Activated B cell treated with CpG ODN at 0.5 μM for 24 hours (primary cell): ENCODE measurements around the gene PARS2. TPM values are rescaled to one million over a fixed set of nuclear protein-coding genes. Genes with fewer than 3 reads are reported as not detected.

Experiments
- ATAC-seq: fragments of 200-7000 bp; cut with Tn5 transposase; one replicate; pipeline ENCODE4 v1.10.0; 2021; ENCODE audit warnings: low read depth, mild to moderate bottlenecking, moderate library complexity
- CTCF ChIA-PET: fragments of 350-600 bp; sonication (Branson Sonifier 250); formaldehyde crosslinking; loops from one replicate; lab custom pipeline; 2021; ENCODE audit warnings: antibody characterized with exemption; lab: Charles Lee
- POLR2A ChIA-PET: fragments of 350-600 bp; sonication (Branson Sonifier 250); formaldehyde crosslinking; loops from one replicate; lab custom pipeline; 2021; ENCODE audit warnings: antibody characterized with exemption; lab: Charles Lee
- DNase-seq: peaks from one replicate; pipeline ENCODE4 v3.0.0; 2022
- H3K27ac Mint-ChIP-seq: one replicate; pipeline ENCODE4 v1.8.0; 2020; ENCODE audit warnings: mixed read lengths
- H3K27me3 Mint-ChIP-seq: one replicate; pipeline ENCODE4 v1.8.0; 2021; ENCODE audit warnings: mixed read lengths
- H3K36me3 Mint-ChIP-seq: one replicate; pipeline ENCODE4 v1.8.0; 2021; ENCODE audit warnings: low read depth, mixed read lengths
- H3K4me1 Mint-ChIP-seq: one replicate; pipeline ENCODE4 v1.8.0; 2021; ENCODE audit warnings: mixed read lengths
- H3K4me3 Mint-ChIP-seq: one replicate; pipeline ENCODE4 v1.8.0; 2020; ENCODE audit warnings: mild to moderate bottlenecking, mixed read lengths
- H3K9me3 Mint-ChIP-seq: one replicate; pipeline ENCODE4 v1.8.0; 2020; ENCODE audit warnings: mixed read lengths
- intact Hi-C: fragments of 100-400 bp; cut with micrococcal nuclease; formaldehyde crosslinking; loops from one replicate; pipeline ENCODE4 v1.15.1; 2024
- total RNA-seq: library from RNA; stranded (reverse); gene quantifications from 2 replicates; pipeline ENCODE4 v1.2.3, GENCODE V29; 2022
- TF ChIP-seq, protein P1 (sequence below): fragments of 200-600 bp; IDR thresholded peaks from one replicate; pipeline ENCODE4 v1.8.0; 2022; ENCODE audit warnings: antibody characterized with exemption, mild to moderate bottlenecking

Gene PARS2
- total RNA-seq, 1 donor from 2014 or later = 4.3 TPM

DNA sequence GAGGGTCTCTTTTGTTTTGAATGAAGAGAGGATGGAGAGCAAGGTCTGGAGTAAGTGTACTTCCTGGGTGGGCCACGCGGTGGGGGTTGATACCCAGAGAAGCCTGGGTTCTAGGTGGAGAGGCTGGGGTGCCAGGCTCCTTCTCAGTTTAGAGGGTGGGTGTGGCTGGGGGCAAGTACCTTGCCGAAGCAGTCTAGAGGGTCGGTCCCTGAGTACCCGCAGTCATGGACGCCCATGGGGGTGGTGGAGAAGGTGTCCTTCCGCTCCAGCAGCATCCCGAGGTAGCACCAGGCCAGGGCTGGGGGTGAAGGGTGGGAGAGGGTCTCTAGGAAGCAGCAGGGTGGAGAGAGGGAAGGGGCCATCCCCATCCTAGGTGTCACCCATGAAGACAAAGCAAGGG lies 22.5 kb upstream of the PARS2 start:
- intact Hi-C loops = no loop called here
- no peaks in the 10 kb centered on the region for H3K27me3 Mint-ChIP-seq
- ATAC-seq (no peak), DNase-seq (no peak)
- H3K4me1 Mint-ChIP-seq = no peaks in the 10 kb centered on the region
- TF ChIP-seq, protein P1, sequence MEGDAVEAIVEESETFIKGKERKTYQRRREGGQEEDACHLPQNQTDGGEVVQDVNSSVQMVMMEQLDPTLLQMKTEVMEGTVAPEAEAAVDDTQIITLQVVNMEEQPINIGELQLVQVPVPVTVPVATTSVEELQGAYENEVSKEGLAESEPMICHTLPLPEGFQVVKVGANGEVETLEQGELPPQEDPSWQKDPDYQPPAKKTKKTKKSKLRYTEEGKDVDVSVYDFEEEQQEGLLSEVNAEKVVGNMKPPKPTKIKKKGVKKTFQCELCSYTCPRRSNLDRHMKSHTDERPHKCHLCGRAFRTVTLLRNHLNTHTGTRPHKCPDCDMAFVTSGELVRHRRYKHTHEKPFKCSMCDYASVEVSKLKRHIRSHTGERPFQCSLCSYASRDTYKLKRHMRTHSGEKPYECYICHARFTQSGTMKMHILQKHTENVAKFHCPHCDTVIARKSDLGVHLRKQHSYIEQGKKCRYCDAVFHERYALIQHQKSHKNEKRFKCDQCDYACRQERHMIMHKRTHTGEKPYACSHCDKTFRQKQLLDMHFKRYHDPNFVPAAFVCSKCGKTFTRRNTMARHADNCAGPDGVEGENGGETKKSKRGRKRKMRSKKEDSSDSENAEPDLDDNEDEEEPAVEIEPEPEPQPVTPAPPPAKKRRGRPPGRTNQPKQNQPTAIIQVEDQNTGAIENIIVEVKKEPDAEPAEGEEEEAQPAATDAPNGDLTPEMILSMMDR = no peak
- no peak overlapping the region for H3K4me3 Mint-ChIP-seq
- H3K36me3 Mint-ChIP-seq = peaks cover 26% of the 10 kb centered on the region
- H3K27ac Mint-ChIP-seq = no peak overlapping the region
- CTCF ChIA-PET = no interaction called here
- H3K9me3 Mint-ChIP-seq = no peaks in the 10 kb centered on the region
- POLR2A ChIA-PET = no interaction called here

DNA sequence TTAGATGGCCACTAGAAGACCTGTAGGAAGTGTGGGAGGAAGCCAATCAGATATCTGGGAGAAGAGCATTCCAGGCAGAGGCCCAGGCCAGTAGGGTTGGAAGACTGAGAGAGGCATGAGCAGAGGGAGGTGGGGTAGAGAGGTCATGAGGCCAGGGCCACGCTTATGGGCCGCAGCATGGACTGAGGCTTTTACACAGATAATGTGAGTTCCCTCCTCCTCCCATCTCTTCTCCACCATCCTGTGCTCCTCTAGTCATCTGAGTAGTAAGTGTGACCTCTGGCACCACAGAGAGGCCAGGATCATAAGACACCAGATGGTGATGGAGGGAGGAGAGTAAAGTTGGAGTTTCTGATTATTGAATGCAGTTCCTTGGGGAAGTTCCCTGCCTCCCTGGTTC lies 19.7 kb upstream of the PARS2 start:
- TF ChIP-seq, protein P1 = no peak
- no peak overlapping the region for H3K4me3 Mint-ChIP-seq
- CTCF ChIA-PET = no interaction called here
- DNase-seq (no peak), ATAC-seq (no peak)
- H3K27me3 Mint-ChIP-seq = no peaks in the 10 kb centered on the region
- H3K9me3 Mint-ChIP-seq = no peaks in the 10 kb centered on the region
- no peak overlapping the region for H3K27ac Mint-ChIP-seq
- peaks cover 35% of the 10 kb centered on the region for H3K36me3 Mint-ChIP-seq
- H3K4me1 Mint-ChIP-seq = no peaks in the 10 kb centered on the region
- intact Hi-C loops = no loop called here
- POLR2A ChIA-PET = no interaction called here

DNA sequence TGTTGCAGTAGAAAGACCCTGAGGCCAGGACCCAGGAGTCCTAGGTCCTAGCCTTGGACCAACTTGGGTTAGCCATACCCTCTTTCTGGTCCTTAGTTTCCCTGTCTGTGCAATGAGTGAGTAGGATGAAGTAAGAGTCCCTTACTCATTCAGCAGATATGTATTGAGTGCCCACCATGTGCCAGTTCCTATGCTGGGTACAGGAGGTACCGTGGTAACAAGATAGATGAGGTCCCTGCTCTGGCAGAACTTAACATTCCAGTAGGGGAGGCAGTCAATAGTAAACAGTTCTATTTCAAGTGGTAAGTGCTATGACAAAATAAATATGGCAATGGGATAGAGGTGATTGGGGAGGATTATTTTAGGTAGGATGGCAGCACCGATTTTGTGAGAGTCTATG lies 18.3 kb upstream of the PARS2 start:
- H3K4me3 Mint-ChIP-seq = no peak overlapping the region
- TF ChIP-seq, protein P1 = no peak
- ATAC-seq (no peak), DNase-seq (no peak)
- no peak overlapping the region for H3K27ac Mint-ChIP-seq
- no peaks in the 10 kb centered on the region for H3K27me3 Mint-ChIP-seq
- POLR2A ChIA-PET = no interaction called here
- no peaks in the 10 kb centered on the region for H3K4me1 Mint-ChIP-seq
- no peaks in the 10 kb centered on the region for H3K9me3 Mint-ChIP-seq
- intact Hi-C loops = no loop called here
- H3K36me3 Mint-ChIP-seq = peaks cover 35% of the 10 kb centered on the region
- CTCF ChIA-PET = no interaction called here

DNA sequence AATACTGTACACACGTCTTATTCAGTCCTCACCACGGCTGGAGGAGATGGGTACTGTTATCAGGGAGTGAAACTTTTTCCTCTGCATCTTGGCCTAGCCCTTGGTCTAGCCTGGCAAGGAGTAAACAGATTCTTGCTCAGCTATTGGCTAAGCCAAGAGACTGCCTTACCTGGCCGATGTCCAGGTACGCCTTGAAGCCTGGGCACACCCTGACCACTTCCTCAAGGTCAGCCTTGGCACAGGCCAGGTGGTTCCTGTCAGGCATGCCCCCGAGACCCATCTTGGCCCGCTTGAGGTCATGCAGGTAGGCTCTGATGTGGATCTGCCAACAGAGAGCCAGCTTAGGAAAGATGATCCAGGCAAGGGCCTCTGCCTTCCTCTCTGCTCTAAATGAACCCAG lies 17.8 kb upstream of the PARS2 start:
- Mint-ChIP-seq H3K27ac (no peak overlapping the region), H3K4me3 (no peak overlapping the region), H3K4me1 (no peaks in the 10 kb centered on the region), H3K36me3 (peaks cover 32% of the 10 kb centered on the region), H3K27me3 (no peaks in the 10 kb centered on the region), H3K9me3 (no peaks in the 10 kb centered on the region)
- DNase-seq (no peak), ATAC-seq (no peak)
- ChIA-PET POLR2A (no interaction called here), CTCF (no interaction called here)
- TF ChIP-seq, protein P1 = no peak
- intact Hi-C loops = no loop called here

DNA sequence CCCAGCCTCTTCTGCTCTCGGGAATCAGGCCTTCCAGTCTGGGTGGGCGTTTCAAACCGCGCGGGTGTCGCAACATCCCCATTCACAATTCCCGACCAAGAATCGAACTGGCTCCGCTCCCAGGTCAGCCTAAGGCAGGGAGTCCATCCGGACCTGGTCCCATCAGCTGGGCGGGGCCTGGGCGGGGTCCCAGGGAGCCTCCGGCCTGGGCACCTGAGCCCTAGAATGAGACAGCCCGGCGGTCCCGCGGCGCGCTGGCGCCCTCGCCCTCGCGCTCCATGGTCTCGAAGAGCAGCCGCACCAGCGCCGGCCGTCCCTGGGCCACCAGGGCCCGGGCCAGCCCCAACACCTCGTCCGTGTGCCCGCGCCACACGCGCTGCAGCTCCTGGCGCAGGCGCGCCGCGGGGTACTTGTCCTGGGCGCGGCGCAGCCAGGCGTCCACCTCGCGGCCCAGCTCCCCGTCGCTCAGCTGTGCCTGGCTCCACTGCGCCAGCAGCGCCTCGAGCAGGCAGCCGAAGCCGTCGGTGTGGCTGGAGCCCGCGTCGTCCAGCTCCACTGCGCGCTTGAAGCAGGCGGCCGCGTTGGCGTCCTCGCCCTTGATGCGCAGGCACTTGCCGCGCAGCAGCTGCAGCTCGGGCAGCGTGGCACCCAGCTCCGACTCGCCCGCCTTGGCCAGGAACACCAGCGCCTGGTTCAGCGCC lies 16.9 kb upstream of the PARS2 start:
- H3K9me3 Mint-ChIP-seq = no peaks in the 10 kb centered on the region
- CTCF ChIA-PET = no interaction called here
- POLR2A ChIA-PET = interaction anchor here (0.7 kb wide), 1 partner anchor 12 kb away, joined by 5 read pairs; no protein-coding TSS in a partner anchor
- H3K4me1 Mint-ChIP-seq = no peaks in the 10 kb centered on the region
- H3K4me3 Mint-ChIP-seq = no peak overlapping the region
- H3K27me3 Mint-ChIP-seq = no peaks in the 10 kb centered on the region
- peaks cover 23% of the 10 kb centered on the region for H3K36me3 Mint-ChIP-seq
- ATAC-seq = no peak
- H3K27ac Mint-ChIP-seq = no peak overlapping the region
- DNase-seq = no peak
- TF ChIP-seq, protein P1 = no peak
- intact Hi-C loops = no loop called here
